GM12878 (cell line): ENCODE data around the gene C10orf88. TPM values are rescaled to one million over a fixed set of nuclear protein-coding genes. Genes with fewer than 3 reads are reported as not detected.

ENCODE experiments used
- ATAC-seq: fragments of 200-7000 bp; cut with Tn5 transposase; 3 replicates; pipeline ENCODE4 v1.9.1; 2020; ENCODE audit warnings: mild to moderate bottlenecking, moderate library complexity
- BruUV-seq: library from RNA; stranded (reverse); fragments of 400-500 nt; replicated peaks from 2 replicates; lab custom pipeline; 2021; lab: Mats Ljungman, UMichigan
- CTCF ChIA-PET: fragments of 300-600 bp; sonication (Branson Sonifier 250); formaldehyde crosslinking; extraction: SDS; loops from one replicate; lab custom pipeline; 2021; ENCODE audit warnings: inconsistent platforms; lab: Yijun Ruan, JAX
- POLR2A ChIA-PET: fragments of 350-600 bp; formaldehyde crosslinking; extraction: SDS; loops from one replicate; lab custom pipeline; 2021; ENCODE audit warnings: inconsistent platforms; lab: Charles Lee
- RAD21 ChIA-PET: fragments of 300-600 bp; sonication (Branson Sonifier 250); formaldehyde crosslinking; loops from one replicate; lab custom pipeline; 2023; ENCODE audit warnings: antibody characterized with exemption; ENCODE audit not compliant: unreplicated experiment; lab: Charles Lee
- SMC1A ChIA-PET: fragments of 300-600 bp; sonication (Branson Sonifier 250); formaldehyde crosslinking; loops from one replicate; lab custom pipeline; 2023; ENCODE audit not compliant: unreplicated experiment, uncharacterized antibody; lab: Charles Lee
- DNase-seq: peaks from one replicate; pipeline ENCODE4 v3.0.0-alpha.2; 2011; ENCODE audit warnings: low read depth, low spot score
- FAIRE-seq: peaks from 3 replicates; lab custom pipeline; 2011; peaks lifted over from hg19 to GRCh38; lab: Jason Lieb, UNC
- H2AFZ ChIP-seq: 2 replicates; pipeline ENCODE4 v1.6.0; 2011; ENCODE audit warnings: low read depth, low read length, control low read depth; ENCODE audit not compliant: control insufficient read depth
- H3K27ac ChIP-seq: 2 replicates; pipeline ENCODE4 v1.5.1; 2011; ENCODE audit warnings: control low read depth; ENCODE audit not compliant: control insufficient read depth, insufficient read depth
- H3K27me3 ChIP-seq, 2 experiments: replicated peaks in 1 of 2; 2 replicates each; pipeline versions ENCODE4 v1.6.0 to v1.6.1; 2011; ENCODE audit warnings: low read length in 1 of 2; ENCODE audit not compliant: control insufficient read depth in 2 of 2, insufficient read depth in 2 of 2
- H3K36me3 ChIP-seq, 2 experiments: 2 replicates each; pipeline ENCODE4 v1.5.1; 2011; ENCODE audit warnings: low read length in 1 of 2; ENCODE audit not compliant: control insufficient read depth in 2 of 2, insufficient read depth in 2 of 2
- H3K4me1 ChIP-seq: 2 replicates; pipeline ENCODE4 v1.6.1; 2011; ENCODE audit warnings: mild to moderate bottlenecking, low read length, moderate library complexity, mixed read lengths; ENCODE audit not compliant: control insufficient read depth, insufficient read depth
- H3K4me2 ChIP-seq: 2 replicates; pipeline ENCODE4 v1.6.0; 2011; ENCODE audit warnings: control low read depth; ENCODE audit not compliant: control insufficient read depth, insufficient read depth
- H3K4me3 ChIP-seq: fragments of 200-600 bp; sonication (generic); 2 replicates; pipeline ENCODE4 v1.5.1; 2016
- H3K79me2 ChIP-seq: 2 replicates; pipeline ENCODE4 v1.6.0; 2011; ENCODE audit warnings: low read length; ENCODE audit not compliant: control insufficient read depth, insufficient read depth
- H3K9ac ChIP-seq: 2 replicates; pipeline ENCODE4 v1.8.0; 2011; ENCODE audit warnings: low read length, control low read depth, mixed read lengths; ENCODE audit not compliant: control insufficient read depth, insufficient read depth
- H3K9me3 ChIP-seq: replicated peaks from 3 replicates; pipeline ENCODE4 v1.5.1; 2011; ENCODE audit warnings: mild to moderate bottlenecking, low read length; ENCODE audit not compliant: control insufficient read depth, insufficient read depth
- H4K20me1 ChIP-seq: 2 replicates; pipeline ENCODE4 v1.6.0; 2011; ENCODE audit not compliant: control insufficient read depth, insufficient read depth
- BRCA1 ChIP-seq: IDR thresholded peaks from 2 replicates; pipeline ENCODE4 v1.6.1; 2011; ENCODE audit warnings: low read depth, low read length, improper control_type of control experiment
- CBX5 ChIP-seq: sonication (generic); IDR thresholded peaks from 2 replicates; pipeline ENCODE4 v1.6.1; 2016; ENCODE audit warnings: low read depth, moderate library complexity, mild to moderate bottlenecking, inconsistent platforms
- DPF2 ChIP-seq: fragments of 450-650 bp; IDR thresholded peaks from 2 replicates; pipeline ENCODE4 v1.6.1; 2017; ENCODE audit warnings: mild to moderate bottlenecking
- HDAC2 ChIP-seq: fragments of 200-600 bp; sonication (generic); IDR thresholded peaks from 2 replicates; pipeline ENCODE4 v1.6.1; 2017
- NR2C1 ChIP-seq: fragments of 450-650 bp; IDR thresholded peaks from 2 replicates; pipeline ENCODE4 v1.6.1; 2017; ENCODE audit warnings: antibody characterized with exemption, mild to moderate bottlenecking, moderate library complexity
- RBBP5 ChIP-seq: fragments of 200-600 bp; sonication (generic); conservative IDR thresholded peaks from 2 replicates; pipeline ENCODE4 v1.6.1; 2016
- SMC3 ChIP-seq: IDR thresholded peaks from 2 replicates; pipeline ENCODE4 v1.6.1; 2011; ENCODE audit warnings: low read length, improper control_type of control experiment, borderline replicate concordance
- USF1 ChIP-seq: IDR thresholded peaks from 2 replicates; pipeline ENCODE4 v1.6.1; 2011; ENCODE audit warnings: borderline replicate concordance, low read depth, mild to moderate bottlenecking, moderate library complexity, mixed read lengths, low read length; ENCODE audit not compliant: insufficient read depth; ENCODE audit errors: extremely low read length
- ZNF384 ChIP-seq: IDR thresholded peaks from 2 replicates; pipeline ENCODE4 v1.6.1; 2012; ENCODE audit warnings: low read depth, mild to moderate bottlenecking, low read length, improper control_type of control experiment, borderline replicate concordance
- ZSCAN29 ChIP-seq: fragments of 450-650 bp; IDR thresholded peaks from 2 replicates; pipeline ENCODE4 v1.6.1; 2017; ENCODE audit warnings: mild to moderate bottlenecking, moderate library complexity
- WGBS: methylation state at CpG from one replicate; pipeline ENCODE4 v1.1.6; 2016; ENCODE audit warnings: low lambda C conversion rate; ENCODE audit not compliant: insufficient replicate concordance, insufficient coverage; ENCODE audit errors: missing lambda C conversion rate; 5-methylcytosine and 5-hydroxymethylcytosine counted together
- in situ Hi-C: fragments of 300-500 bp; cut with MboI; formaldehyde crosslinking; loops from 9 replicates; pipeline ENCODE4 v1.14.3; 2018; ENCODE audit warnings: mixed read lengths
- intact Hi-C: fragments of 100-400 bp; cut with micrococcal nuclease; formaldehyde crosslinking; loops from one replicate; pipeline ENCODE4 v1.14.2; 2022; ENCODE audit not compliant: unreplicated experiment
- polyA plus RNA-seq, 11 experiments: library from polyadenylated mRNA; depleted of rRNA in 4 of 11; unstranded in 6 of 11; stranded (reverse) in 5 of 11; fragments of >200 nt; fragmentation: Nextera tagmentation in 4 of 11; fragmentation: Illumina TruSeq in 1 of 11; extraction: Ambion mirVana in 4 of 11; extraction: Trizol in 1 of 11; gene quantifications; 1 replicate in 1 of 11; 2 replicates in 10 of 11; pipeline versions ENCODE4 v1.2.1 to v1.2.3, GENCODE V29; 2011 to 2016; ENCODE audit warnings: inconsistent platforms in 2 of 11, missing spikeins in 2 of 11, low read depth in 1 of 11
- total RNA-seq, 4 experiments: library from RNA; depleted of rRNA in 3 of 4; stranded (reverse); fragments of >200 nt in 3 of 4; fragmentation: Illumina TruSeq in 1 of 4; extraction: Trizol in 1 of 4; gene quantifications; 2 replicates each; pipeline versions ENCODE4 v1.2.1 to v1.2.3, GENCODE V29; 2013 to 2021
- TF ChIP-seq, protein P1 (sequence below): fragments of 150-350 bp; IDR thresholded peaks from 2 replicates; pipeline ENCODE4 v1.6.1; 2016; ENCODE audit warnings: low read depth, low read length

C10orf88 gene
- total and polyA plus RNA-seq, 10 of the 15 experiments (the other 5 are each of a cell fraction or from before 2014, with no cell fraction given), result 4.7 to 12.5 (median 8.5) TPM

- in situ Hi-C loops, result no loop called here
Observed at GRCh38 chr10:122939856-122940543, 14.0 kb downstream of the C10orf88 start.

GRCh38 chr10:122939133-122939855 is 14.7 kb downstream of the C10orf88 start:
- CTCF ChIA-PET, result interaction anchor here (0.6 kb wide), 1 partner anchor 256 kb away, joined by 3 read pairs; no protein-coding TSS in a partner anchor
- in situ Hi-C loops, result no loop called here
- peak; percentile 35 for FAIRE-seq
- no peak overlapping the region for H3K27ac ChIP-seq
- no peak overlapping the region for H3K9ac ChIP-seq
- 100% methylated on average over 1 of the region's 1 CpG for WGBS
- no TSS peak for BruUV-seq
- H3K4me1 ChIP-seq, result no peaks in the 10 kb centered on the region
- TF ChIP-seq SMC3 (no peak), USF1 (no peak), CBX5 (no peak), BRCA1 (no peak), RBBP5 (no peak), NR2C1 (no peak), DPF2 (no peak)
- TF ChIP-seq, protein P1, sequence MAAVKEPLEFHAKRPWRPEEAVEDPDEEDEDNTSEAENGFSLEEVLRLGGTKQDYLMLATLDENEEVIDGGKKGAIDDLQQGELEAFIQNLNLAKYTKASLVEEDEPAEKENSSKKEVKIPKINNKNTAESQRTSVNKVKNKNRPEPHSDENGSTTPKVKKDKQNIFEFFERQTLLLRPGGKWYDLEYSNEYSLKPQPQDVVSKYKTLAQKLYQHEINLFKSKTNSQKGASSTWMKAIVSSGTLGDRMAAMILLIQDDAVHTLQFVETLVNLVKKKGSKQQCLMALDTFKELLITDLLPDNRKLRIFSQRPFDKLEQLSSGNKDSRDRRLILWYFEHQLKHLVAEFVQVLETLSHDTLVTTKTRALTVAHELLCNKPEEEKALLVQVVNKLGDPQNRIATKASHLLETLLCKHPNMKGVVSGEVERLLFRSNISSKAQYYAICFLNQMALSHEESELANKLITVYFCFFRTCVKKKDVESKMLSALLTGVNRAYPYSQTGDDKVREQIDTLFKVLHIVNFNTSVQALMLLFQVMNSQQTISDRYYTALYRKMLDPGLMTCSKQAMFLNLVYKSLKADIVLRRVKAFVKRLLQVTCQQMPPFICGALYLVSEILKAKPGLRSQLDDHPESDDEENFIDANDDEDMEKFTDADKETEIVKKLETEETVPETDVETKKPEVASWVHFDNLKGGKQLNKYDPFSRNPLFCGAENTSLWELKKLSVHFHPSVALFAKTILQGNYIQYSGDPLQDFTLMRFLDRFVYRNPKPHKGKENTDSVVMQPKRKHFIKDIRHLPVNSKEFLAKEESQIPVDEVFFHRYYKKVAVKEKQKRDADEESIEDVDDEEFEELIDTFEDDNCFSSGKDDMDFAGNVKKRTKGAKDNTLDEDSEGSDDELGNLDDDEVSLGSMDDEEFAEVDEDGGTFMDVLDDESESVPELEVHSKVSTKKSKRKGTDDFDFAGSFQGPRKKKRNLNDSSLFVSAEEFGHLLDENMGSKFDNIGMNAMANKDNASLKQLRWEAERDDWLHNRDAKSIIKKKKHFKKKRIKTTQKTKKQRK, result no peak
- no peak for DNase-seq
- H2AFZ ChIP-seq, result no peak overlapping the region
- SMC1A ChIA-PET, result no interaction called here
- no peaks in the 10 kb centered on the region for H3K9me3 ChIP-seq
- H3K36me3 ChIP-seq, result peaks cover 0 to 10% of the 10 kb centered on the region in 2 experiments; a peak in 2 of 4 replicates
- intact Hi-C loops, result no loop called here
- no peak overlapping the region for H3K4me2 ChIP-seq
- ATAC-seq, result no peak
- no peaks in the 10 kb centered on the region for H4K20me1 ChIP-seq
- RAD21 ChIA-PET, result no interaction called here
- POLR2A ChIA-PET, result no interaction called here
- no peaks in the 10 kb centered on the region for H3K79me2 ChIP-seq
- no peak overlapping the region for H3K4me3 ChIP-seq
- no peaks in the 10 kb centered on the region for H3K27me3 ChIP-seq

More at GRCh38 chr10:122939856-122940543, 14.0 kb downstream of the C10orf88 start:
- RAD21 ChIA-PET, result no interaction called here
- TF ChIP-seq HDAC2 (no peak), ZNF384 (no peak), BRCA1 (no peak), ZSCAN29 (no peak)
- Histone ChIP-seq H4K20me1 (no peaks in the 10 kb centered on the region), H3K4me2 (no peak overlapping the region), H3K27ac (no peak overlapping the region), H3K9ac (no peak overlapping the region), H2AFZ (no peak overlapping the region), H3K4me1 (no peaks in the 10 kb centered on the region), H3K79me2 (no peaks in the 10 kb centered on the region), H3K9me3 (no peaks in the 10 kb centered on the region), H3K36me3 (peaks cover 0 to 10% of the 10 kb centered on the region in 2 experiments; a peak in 2 of 4 replicates), H3K27me3 (no peaks in the 10 kb centered on the region), H3K4me3 (no peak overlapping the region)
- WGBS, result 100% methylated on average over 1 of the region's 1 CpG
- DNase-seq (no peak), ATAC-seq (no peak), FAIRE-seq (no peak)
- CTCF ChIA-PET, result no interaction called here
- SMC1A ChIA-PET, result no interaction called here
- BruUV-seq, result no TSS peak
- POLR2A ChIA-PET, result no interaction called here
- intact Hi-C loops, result no loop called here
